ENCODE data around the gene CHRND. TPM values are rescaled to one million over a fixed set of nuclear protein-coding genes. Genes with fewer than 3 reads are reported as not detected.

The CHRND gene
- total and polyA plus RNA-seq, 2 donors from 2014 or later = not detected

GRCh38 chr2:232542715-232543467 is 16.9 kb downstream of the CHRND start:
- FAIRE-seq (no peak), DNase-seq (no peak)
- no peak for TF ChIP-seq CTCF (IDR thresholded peaks at IDR 0.05; ENCODE audit: borderline replicate concordance, extremely low read depth, insufficient read depth)
- H3K4me3 ChIP-seq (ENCODE audit: low read length in 3 of 3) = no peak overlapping the region
- intact Hi-C loops (cut with DNase I) = no loop called here
- H3K4me1 ChIP-seq (ENCODE audit: control insufficient read depth in 2 of 3, insufficient read depth in 2 of 3, low read depth in 1 of 3, low read length in 3 of 3) = no peaks in the 10 kb centered on the region
- no peaks in the 10 kb centered on the region for H3K27me3 ChIP-seq (ENCODE audit: control insufficient read depth, insufficient read depth, low read length)
- no peaks in the 10 kb centered on the region for H3K9me3 ChIP-seq (ENCODE audit: control insufficient read depth in 2 of 3, insufficient read depth in 1 of 3, low read length in 3 of 3)
- H3K27ac ChIP-seq (ENCODE audit: low read depth in 2 of 2, low read length in 2 of 2) = no peak overlapping the region
- peaks cover 0 to 2% (median 0%) of the 10 kb centered on the region in 3 donors for H3K36me3 ChIP-seq (ENCODE audit: control insufficient read depth in 2 of 3, insufficient read depth in 3 of 3, low read length in 3 of 3)
- no peak overlapping the region for H3K9ac ChIP-seq (ENCODE audit: low read length in 3 of 3)

DNA sequence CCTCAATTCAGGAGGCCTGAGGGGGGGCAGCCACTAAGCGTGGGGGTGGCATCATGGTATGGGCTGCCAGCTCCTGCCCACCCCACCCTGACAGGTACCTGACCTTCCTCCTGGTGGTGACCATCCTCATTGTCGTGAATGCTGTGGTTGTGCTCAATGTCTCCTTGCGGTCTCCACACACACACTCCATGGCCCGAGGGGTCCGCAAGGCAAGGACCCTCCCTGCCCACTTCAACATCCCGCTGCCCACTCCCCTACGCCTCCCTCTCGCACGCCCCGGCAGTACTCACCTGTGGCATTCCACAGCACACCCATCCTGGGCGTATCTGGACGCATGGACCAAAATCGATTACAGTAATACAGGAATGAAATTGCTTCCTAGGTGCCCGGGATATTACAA is 17.5 kb downstream of the CHRND start:
- no peak for DNase-seq
- Histone ChIP-seq H3K9me3 (ENCODE audit: control insufficient read depth in 2 of 3, insufficient read depth in 1 of 3, low read length in 3 of 3) (no peaks in the 10 kb centered on the region), H3K27me3 (ENCODE audit: control insufficient read depth, insufficient read depth, low read length) (no peaks in the 10 kb centered on the region), H3K9ac (ENCODE audit: low read length in 3 of 3) (no peak overlapping the region), H3K4me3 (ENCODE audit: low read length in 3 of 3) (no peak overlapping the region), H3K27ac (ENCODE audit: low read depth in 2 of 2, low read length in 2 of 2) (no peak overlapping the region), H3K4me1 (ENCODE audit: control insufficient read depth in 2 of 3, insufficient read depth in 2 of 3, low read depth in 1 of 3, low read length in 3 of 3) (no peaks in the 10 kb centered on the region), H3K36me3 (ENCODE audit: control insufficient read depth in 2 of 3, insufficient read depth in 3 of 3, low read length in 3 of 3) (peaks cover 0 to 2% (median 0%) of the 10 kb centered on the region in 3 donors)
- intact Hi-C loops (cut with DNase I) = no loop called here
- FAIRE-seq = no peak
- TF ChIP-seq CTCF (IDR thresholded peaks at IDR 0.05; ENCODE audit: borderline replicate concordance, extremely low read depth, insufficient read depth) = no peak

DNA sequence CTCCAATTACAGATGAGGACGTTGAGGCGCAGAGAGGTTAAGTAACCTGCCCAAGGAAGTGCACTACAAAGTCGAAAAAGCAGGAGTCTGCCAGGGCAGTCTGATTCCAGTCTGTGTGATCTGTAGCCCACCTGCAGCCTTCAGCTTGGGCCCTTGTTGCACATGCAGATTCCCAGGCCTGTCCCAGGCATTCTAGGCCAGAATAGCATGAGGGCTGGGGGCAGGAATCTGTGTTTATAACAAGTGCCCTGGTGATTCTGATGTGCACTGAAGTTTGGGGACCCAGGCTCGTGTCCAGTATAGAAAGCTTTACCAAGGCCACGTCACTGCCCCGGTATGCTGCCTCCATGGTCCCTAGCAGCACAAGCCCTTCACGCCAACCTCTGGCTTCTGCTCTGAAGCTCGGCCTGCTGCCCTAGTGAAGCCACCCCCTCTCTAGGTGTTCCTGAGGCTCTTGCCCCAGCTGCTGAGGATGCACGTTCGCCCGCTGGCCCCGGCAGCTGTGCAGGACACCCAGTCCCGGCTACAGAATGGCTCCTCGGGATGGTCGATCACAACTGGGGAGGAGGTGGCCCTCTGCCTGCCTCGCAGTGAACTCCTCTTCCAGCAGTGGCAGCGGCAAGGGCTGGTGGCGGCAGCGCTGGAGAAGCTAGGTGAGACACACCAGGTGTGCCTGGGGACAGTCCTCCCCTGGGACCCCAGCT is 18.1 kb downstream of the CHRND start:
- intact Hi-C loops (cut with DNase I) = no loop called here
- H3K9me3 ChIP-seq (ENCODE audit: control insufficient read depth in 2 of 3, insufficient read depth in 1 of 3, low read length in 3 of 3) = no peaks in the 10 kb centered on the region
- TF ChIP-seq CTCF (IDR thresholded peaks at IDR 0.05; ENCODE audit: borderline replicate concordance, extremely low read depth, insufficient read depth) = no peak
- H3K4me1 ChIP-seq (ENCODE audit: control insufficient read depth in 2 of 3, insufficient read depth in 2 of 3, low read depth in 1 of 3, low read length in 3 of 3) = no peaks in the 10 kb centered on the region
- no peak overlapping the region for H3K27ac ChIP-seq (ENCODE audit: low read depth in 2 of 2, low read length in 2 of 2)
- DNase-seq (no peak), FAIRE-seq (no peak)
- H3K27me3 ChIP-seq (ENCODE audit: control insufficient read depth, insufficient read depth, low read length) = no peaks in the 10 kb centered on the region
- no peak overlapping the region for H3K4me3 ChIP-seq (ENCODE audit: low read length in 3 of 3)
- H3K36me3 ChIP-seq (ENCODE audit: control insufficient read depth in 2 of 3, insufficient read depth in 3 of 3, low read length in 3 of 3) = peaks cover 0 to 2% (median 0%) of the 10 kb centered on the region in 3 donors
- H3K9ac ChIP-seq (ENCODE audit: low read length in 3 of 3) = no peak overlapping the region
